DND-41 (cell line): Measurements from ENCODE around the gene OIP5.

Experiments used
- ATAC-seq: fragments of 200-7000 bp; cut with Tn5 transposase; 3 replicates; pipeline ENCODE4 v1.9.1; 2021; ENCODE audit warnings: low read depth; ENCODE audit not compliant: insufficient read depth
- DNase-seq: peaks from one replicate; pipeline ENCODE4 v3.0.0-alpha.2; 2020
- H2AFZ ChIP-seq: 2 replicates; pipeline ENCODE4 v1.6.0; 2012; ENCODE audit warnings: low read depth, low read length
- H3K27ac ChIP-seq: 2 replicates; pipeline ENCODE4 v1.5.1; 2012; ENCODE audit warnings: low read length, inconsistent platforms
- H3K27me3 ChIP-seq: fragments of 200-600 bp; sonication (generic); 2 replicates; pipeline ENCODE4 v1.6.0; 2012; ENCODE audit warnings: low read length, mild to moderate bottlenecking, inconsistent platforms; ENCODE audit not compliant: insufficient read depth, poor library complexity
- H3K36me3 ChIP-seq: 2 replicates; pipeline ENCODE4 v1.5.1; 2012; ENCODE audit warnings: low read length, inconsistent platforms; ENCODE audit not compliant: insufficient read depth
- H3K4me1 ChIP-seq: 2 replicates; pipeline ENCODE4 v1.5.1; 2012; ENCODE audit warnings: mild to moderate bottlenecking, low read length; ENCODE audit not compliant: insufficient read depth
- H3K4me2 ChIP-seq: 2 replicates; pipeline ENCODE4 v1.6.0; 2012; ENCODE audit warnings: mild to moderate bottlenecking, moderate library complexity, low read length, inconsistent platforms; ENCODE audit not compliant: insufficient read depth
- H3K4me3 ChIP-seq, 2 experiments: fragments of 200-600 bp in 1 of 2; shearing (Covaris generic) in 1 of 2; 2 replicates each; pipeline ENCODE4 v1.5.1; 2012 to 2016; ENCODE audit warnings: inconsistent platforms in 2 of 2, low read length in 2 of 2, mild to moderate bottlenecking in 2 of 2, low read depth in 1 of 2, moderate library complexity in 1 of 2
- H3K79me2 ChIP-seq: 2 replicates; pipeline ENCODE4 v1.6.0; 2012; ENCODE audit warnings: low read length, inconsistent platforms; ENCODE audit not compliant: insufficient read depth
- H3K9ac ChIP-seq: 2 replicates; pipeline ENCODE4 v1.6.0; 2012; ENCODE audit warnings: low read depth, mild to moderate bottlenecking, inconsistent platforms, low read length, moderate library complexity
- H3K9me3 ChIP-seq: 2 replicates; pipeline ENCODE4 v1.5.1; 2012; ENCODE audit warnings: low read length, moderate library complexity, mild to moderate bottlenecking, inconsistent platforms; ENCODE audit not compliant: insufficient read depth, severe bottlenecking
- H4K20me1 ChIP-seq: 2 replicates; pipeline ENCODE4 v1.6.0; 2012; ENCODE audit warnings: low read length; ENCODE audit not compliant: insufficient read depth
- CTCF ChIP-seq: IDR thresholded peaks from 2 replicates; pipeline ENCODE4 v1.5.1; 2012; ENCODE audit warnings: borderline replicate concordance, low read length, moderate library complexity, mild to moderate bottlenecking; ENCODE audit not compliant: poor library complexity, severe bottlenecking; ENCODE audit errors: extremely low read depth
- EZH2 ChIP-seq: IDR thresholded peaks from 3 replicates; pipeline ENCODE4 v1.6.1; 2012; ENCODE audit warnings: borderline replicate concordance, low read depth, mild to moderate bottlenecking, moderate library complexity, low read length, inconsistent platforms; ENCODE audit not compliant: severe bottlenecking

Gene OIP5

GRCh38 chr15:41288464-41288863 lies 43.9 kb downstream of the OIP5 start:
- no peak overlapping the region for H3K9ac ChIP-seq
- H3K4me1 ChIP-seq: peaks cover 41% of the 10 kb centered on the region
- H3K4me2 ChIP-seq: peak overlapping the region; percentile 48; the same call in 1 of the 2 replicates
- H2AFZ ChIP-seq: no peak overlapping the region
- ATAC-seq (no peak), DNase-seq (no peak)
- peaks cover 81% of the 10 kb centered on the region for H3K36me3 ChIP-seq
- no peak overlapping the region for H3K27ac ChIP-seq
- H3K9me3 ChIP-seq: no peaks in the 10 kb centered on the region
- H4K20me1 ChIP-seq: peaks cover 16% of the 10 kb centered on the region; the same call in 1 of the 2 replicates
- TF ChIP-seq CTCF: no peak
- TF ChIP-seq EZH2: no peak
- H3K79me2 ChIP-seq: peaks cover 74% of the 10 kb centered on the region
- no peaks in the 10 kb centered on the region for H3K27me3 ChIP-seq
- H3K4me3 ChIP-seq: no peak overlapping the region

- Histone ChIP-seq H3K9ac (no peak overlapping the region; the same call in 1 of the 2 replicates), H3K4me3 (no peak overlapping the region), H3K27me3 (no peaks in the 10 kb centered on the region), H3K79me2 (peaks cover 70% of the 10 kb centered on the region), H3K4me1 (peaks cover 47% of the 10 kb centered on the region), H2AFZ (no peak overlapping the region), H4K20me1 (peaks cover 16% of the 10 kb centered on the region; the same call in 1 of the 2 replicates), H3K4me2 (peak overlapping the region; percentile 95), H3K36me3 (peaks cover 74% of the 10 kb centered on the region), H3K9me3 (no peaks in the 10 kb centered on the region), H3K27ac (no peak overlapping the region)
- ATAC-seq (no peak), DNase-seq (no peak)
- TF ChIP-seq CTCF (no peak), EZH2 (no peak)
Measured at GRCh38 chr15:41286665-41287333, 45.6 kb downstream of the OIP5 start.

GRCh38 chr15:41285285-41285684 lies 47.1 kb downstream of the OIP5 start:
- H3K4me1 ChIP-seq: peaks cover 47% of the 10 kb centered on the region

More at GRCh38 chr15:41285285-41285684, 47.1 kb downstream of the OIP5 start:
- ATAC-seq (no peak), DNase-seq (no peak)
- peaks cover 16% of the 10 kb centered on the region; the same call in 1 of the 2 replicates for H4K20me1 ChIP-seq
- peaks cover 59% of the 10 kb centered on the region for H3K36me3 ChIP-seq
- H3K9ac ChIP-seq: peak overlapping the region; percentile 90
- peak overlapping the region; percentile 94 for H3K27ac ChIP-seq
- no peaks in the 10 kb centered on the region for H3K9me3 ChIP-seq
- H3K79me2 ChIP-seq: peaks cover 63% of the 10 kb centered on the region
- no peaks in the 10 kb centered on the region for H3K27me3 ChIP-seq
- H3K4me2 ChIP-seq: peak overlapping the region; percentile 95
- H3K4me3 ChIP-seq: peak overlapping the region; percentile 79 to 81
- H2AFZ ChIP-seq: no peak overlapping the region
- TF ChIP-seq EZH2 (no peak), CTCF (no peak)
